Endothelial cell of umbilical vein (primary cell): ENCODE results near the gene C5orf58. TPM values are rescaled to one million over a fixed set of nuclear protein-coding genes. Genes with fewer than 3 reads are reported as not detected.

Experiments used
- BruUV-seq: library from RNA; stranded (reverse); fragments of 400-500 nt; replicated peaks from 2 replicates; lab custom pipeline; 2021; lab: Mats Ljungman, UMichigan
- CTCF ChIA-PET: fragments of 300-600, 350-600 bp; sonication (Branson Sonifier 250); formaldehyde crosslinking; loops from one replicate; lab custom pipeline; 2021; ENCODE audit warnings: antibody characterized with exemption, inconsistent platforms; lab: Charles Lee
- POLR2A ChIA-PET: fragments of 300-600, 350-600 bp; sonication (Branson Sonifier 250); formaldehyde crosslinking; loops from one replicate; lab custom pipeline; 2021; ENCODE audit warnings: antibody characterized with exemption, inconsistent platforms; lab: Charles Lee
- DNase-seq: peaks from one replicate; pipeline ENCODE4 v3.0.0-alpha.2; 2011; ENCODE audit warnings: low read depth, low spot score
- FAIRE-seq: peaks from 2 replicates; lab custom pipeline; 2011; peaks lifted over from hg19 to GRCh38; lab: Jason Lieb, UNC
- H2AFZ ChIP-seq: 2 replicates; pipeline ENCODE4 v1.6.0; 2012; ENCODE audit warnings: low read depth, low read length, control low read depth, inconsistent platforms
- H3K27ac ChIP-seq: 2 replicates; pipeline ENCODE4 v1.5.1; 2011; ENCODE audit warnings: low read depth, mild to moderate bottlenecking, control low read depth, low read length, moderate library complexity; ENCODE audit not compliant: insufficient read depth
- H3K27me3 ChIP-seq, 2 experiments: 2 replicates each; pipeline versions ENCODE4 v1.6.0 to v1.6.1; 2011; ENCODE audit warnings: low read length in 2 of 2, mixed read lengths in 1 of 2; ENCODE audit not compliant: control insufficient read depth in 2 of 2, insufficient read depth in 2 of 2
- H3K36me3 ChIP-seq, 2 experiments: 2 replicates in 1 of 2; 3 replicates in 1 of 2; pipeline ENCODE4 v1.5.1; 2011; ENCODE audit warnings: low read length in 2 of 2, mild to moderate bottlenecking in 1 of 2, moderate library complexity in 1 of 2; ENCODE audit not compliant: control insufficient read depth in 2 of 2, insufficient read depth in 2 of 2; ENCODE audit errors: extremely low read depth in 1 of 2
- H3K4me1 ChIP-seq: 3 replicates; pipeline ENCODE4 v1.5.1; 2011; ENCODE audit warnings: mild to moderate bottlenecking, low read length; ENCODE audit not compliant: control insufficient read depth, insufficient read depth; ENCODE audit errors: extremely low read depth
- H3K4me2 ChIP-seq: 2 replicates; pipeline ENCODE4 v1.6.1; 2011; ENCODE audit warnings: low read length, control low read depth, mixed read lengths; ENCODE audit not compliant: insufficient read depth
- H3K4me3 ChIP-seq, 3 experiments: fragments of 200-600 bp in 1 of 3; sonication (generic), shearing (Covaris generic) in 1 of 3; replicated peaks in 1 of 3; 2 replicates each; pipeline ENCODE4 v1.5.1; 2011 to 2016; ENCODE audit warnings: control low read depth in 3 of 3, low read length in 3 of 3, mild to moderate bottlenecking in 2 of 3, inconsistent platforms in 1 of 3, low read depth in 1 of 3, moderate library complexity in 1 of 3; ENCODE audit not compliant: insufficient read depth in 1 of 3
- H3K79me2 ChIP-seq: 2 replicates; pipeline ENCODE4 v1.6.0; 2012; ENCODE audit warnings: low read length, inconsistent platforms; ENCODE audit not compliant: control insufficient read depth, insufficient read depth
- H3K9ac ChIP-seq: replicated peaks from 2 replicates; pipeline ENCODE3; 2011; ENCODE audit warnings: low read length, control low read depth; ENCODE audit not compliant: insufficient read depth; ENCODE audit errors: extremely low read depth
- H3K9me1 ChIP-seq: replicated peaks from 3 replicates; pipeline ENCODE4 v1.6.0; 2011; ENCODE audit warnings: mild to moderate bottlenecking, low read length; ENCODE audit not compliant: control insufficient read depth, insufficient read depth; ENCODE audit errors: extremely low read depth
- H3K9me3 ChIP-seq: replicated peaks from 2 replicates; pipeline ENCODE4 v1.5.1; 2012; ENCODE audit warnings: low read length, inconsistent platforms; ENCODE audit not compliant: control insufficient read depth, insufficient read depth
- H4K20me1 ChIP-seq: replicated peaks from 2 replicates; pipeline ENCODE3; 2011; ENCODE audit warnings: mild to moderate bottlenecking, low read length; ENCODE audit not compliant: control insufficient read depth, insufficient read depth; ENCODE audit errors: extremely low read depth
- CTCF ChIP-seq, 2 donors: IDR thresholded peaks; 1 replicate in 1 of 2; 2 replicates in 1 of 2; pipeline ENCODE4 v1.5.1; 2011; ENCODE audit warnings: low read length in 2 of 2, mild to moderate bottlenecking in 2 of 2, moderate library complexity in 2 of 2, control low read depth in 1 of 2, inconsistent platforms in 1 of 2, low read depth in 1 of 2; ENCODE audit not compliant: insufficient read depth in 1 of 2; ENCODE audit errors: extremely low read depth in 1 of 2
- EZH2 ChIP-seq: IDR thresholded peaks from 2 replicates; pipeline ENCODE4 v1.6.1; 2012; ENCODE audit warnings: borderline replicate concordance, low read depth, mild to moderate bottlenecking, moderate library complexity, low read length, inconsistent platforms; ENCODE audit not compliant: severe bottlenecking
- FOS ChIP-seq: IDR thresholded peaks from 2 replicates; pipeline ENCODE4 v1.6.1; 2011; ENCODE audit warnings: mild to moderate bottlenecking, low read length, moderate library complexity, borderline replicate concordance; ENCODE audit not compliant: insufficient read depth
- GATA2 ChIP-seq: IDR thresholded peaks from 2 replicates; pipeline ENCODE4 v1.7.0; 2011; ENCODE audit warnings: low read depth, mild to moderate bottlenecking, moderate library complexity, mixed read lengths, low read length; ENCODE audit not compliant: insufficient read length, insufficient read depth
- JUN ChIP-seq: IDR thresholded peaks from 2 replicates; pipeline ENCODE4 v1.6.1; 2011; ENCODE audit warnings: borderline replicate concordance, low read depth; ENCODE audit not compliant: insufficient read length, insufficient read depth
- MAX ChIP-seq: IDR thresholded peaks from 2 replicates; pipeline ENCODE4 v1.6.1; 2011; ENCODE audit not compliant: insufficient read depth, insufficient read length
- MYC ChIP-seq: IDR thresholded peaks from one replicate; pipeline ENCODE4 v1.6.1; 2011; ENCODE audit warnings: mild to moderate bottlenecking, low read depth, low read length
- POLR2A ChIP-seq: IDR thresholded peaks from 2 replicates; pipeline ENCODE4 v1.6.1; 2012; ENCODE audit warnings: low read depth, mild to moderate bottlenecking, control low read depth, low read length
- POLR2AphosphoS5 ChIP-seq: IDR thresholded peaks from 2 replicates; pipeline ENCODE4 v1.6.1; 2012; ENCODE audit warnings: low read depth, mild to moderate bottlenecking, control low read depth, low read length, moderate library complexity; ENCODE audit not compliant: insufficient read depth
- dilution Hi-C: fragments of 300-500 bp; cut with MboI; formaldehyde crosslinking; loops from one replicate; pipeline ENCODE4 v1.15.0; 2019; ENCODE audit warnings: low sequenced_read_pairs; ENCODE audit not compliant: extremely low pct_ligation_motif_present
- intact Hi-C: fragments of 100-400 bp; cut with micrococcal nuclease; formaldehyde crosslinking; loops from one replicate; pipeline ENCODE4 v1.10.0; 2022
- polyA plus RNA-seq, 4 experiments: library from polyadenylated mRNA; depleted of rRNA in 3 of 4; stranded (reverse) in 3 of 4; unstranded in 1 of 4; fragments of >200 nt; gene quantifications; 2 replicates each; pipeline versions ENCODE4 v1.2.1 to v1.2.3, GENCODE V29; 2011 to 2012; ENCODE audit warnings: missing spikeins in 1 of 4
- total RNA-seq: library from RNA; stranded (reverse); gene quantifications from 2 replicates; pipeline ENCODE4 v1.2.3, GENCODE V29; 2021

Gene C5orf58
- total and polyA plus RNA-seq, 2 donors (not counting 3 experiments of a cell fraction or from before 2014, with no cell fraction given): not detected

- no peak for FAIRE-seq
Measured at GRCh38 chr5:170233358-170233892, 640 bp downstream of the C5orf58 start.

More at GRCh38 chr5:170233358-170233892, 640 bp downstream of the C5orf58 start:
- no peaks in the 10 kb centered on the region for H3K36me3 ChIP-seq
- H3K4me3 ChIP-seq: no peak overlapping the region
- dilution Hi-C loops (no loop called here), intact Hi-C loops (no loop called here)
- DNase-seq: no peak
- ChIA-PET CTCF (no interaction called here), POLR2A (no interaction called here)
- no peaks in the 10 kb centered on the region for H3K9me1 ChIP-seq
- no peak for TF ChIP-seq GATA2
- no peak for TF ChIP-seq MYC
- TF ChIP-seq FOS: no peak
- no peak for TF ChIP-seq MAX
- no peak for TF ChIP-seq CTCF (IDR thresholded peaks at IDR 0.05; ENCODE audit: extremely low read depth in 1 of 2, insufficient read depth in 1 of 2, low read depth in 1 of 2, low read length in 2 of 2)
- TF ChIP-seq EZH2: no peak
- no peak for TF ChIP-seq POLR2A
- TF ChIP-seq POLR2AphosphoS5: no peak
- TF ChIP-seq JUN: no peak
- H3K27ac ChIP-seq: no peak overlapping the region
- H4K20me1 ChIP-seq: no peaks in the 10 kb centered on the region
- H3K79me2 ChIP-seq: no peaks in the 10 kb centered on the region
- H3K9ac ChIP-seq: no peak overlapping the region
- H3K27me3 ChIP-seq: peaks cover 6 to 10% of the 10 kb centered on the region in 2 experiments
- no TSS peak for BruUV-seq
- no peak overlapping the region for H2AFZ ChIP-seq
- H3K9me3 ChIP-seq: no peaks in the 10 kb centered on the region
- no peak overlapping the region for H3K4me2 ChIP-seq
- H3K4me1 ChIP-seq: no peaks in the 10 kb centered on the region
